ENCODE results near the gene C1QA.

Gene C1QA

GRCh38 chr1:22660716-22661241 is 24.4 kb downstream of the C1QA start:
- Histone ChIP-seq H3K4me1 (ENCODE audit: insufficient read depth, low read length, poor library complexity, severe bottlenecking) (no peaks in the 10 kb centered on the region), H3F3A (ENCODE audit: low read depth) (no peaks in the 10 kb centered on the region), H3K9me2 (replicated peaks; ENCODE audit: low read depth, low read length) (no peaks in the 10 kb centered on the region), H3K27me3 (ENCODE audit: insufficient read depth, low read length, poor library complexity, severe bottlenecking) (no peaks in the 10 kb centered on the region), H3K9ac (ENCODE audit: low read depth, low read length, poor library complexity, severe bottlenecking) (no peak overlapping the region), H3K4me2 (ENCODE audit: low read depth, low read length, poor library complexity, severe bottlenecking) (no peak overlapping the region), H4K20me1 (ENCODE audit: insufficient read depth, low read length, poor library complexity, severe bottlenecking) (no peaks in the 10 kb centered on the region), H2AFZ (ENCODE audit: low read length) (no peak overlapping the region), H3K4me3 (ENCODE audit: low read length, poor library complexity, severe bottlenecking) (no peak overlapping the region), H3K36me3 (ENCODE audit: insufficient read depth, low read length) (no peaks in the 10 kb centered on the region), H3K79me2 (ENCODE audit: insufficient read depth, low read length) (no peaks in the 10 kb centered on the region), H3K9me3 (ENCODE audit: insufficient read depth, low read depth, low read length) (no peaks in the 10 kb centered on the region)
- TF ChIP-seq EZH2phosphoT487 (IDR thresholded peaks at IDR 0.05; ENCODE audit: borderline replicate concordance) (no peak), CTCF (conservative IDR thresholded peaks at IDR 0.05; ENCODE audit: low read length) (no peak)

GRCh38 chr1:22661880-22662279 is 25.5 kb downstream of the C1QA start:
- Histone ChIP-seq H3K36me3 (ENCODE audit: insufficient read depth, low read length) (no peaks in the 10 kb centered on the region), H3K9ac (ENCODE audit: low read depth, low read length, poor library complexity, severe bottlenecking) (no peak overlapping the region), H3K4me2 (ENCODE audit: low read depth, low read length, poor library complexity, severe bottlenecking) (no peak overlapping the region), H3K4me3 (ENCODE audit: low read length, poor library complexity, severe bottlenecking) (no peak overlapping the region), H3K27me3 (ENCODE audit: insufficient read depth, low read length, poor library complexity, severe bottlenecking) (no peaks in the 10 kb centered on the region), H3K9me2 (replicated peaks; ENCODE audit: low read depth, low read length) (no peaks in the 10 kb centered on the region), H4K20me1 (ENCODE audit: insufficient read depth, low read length, poor library complexity, severe bottlenecking) (no peaks in the 10 kb centered on the region), H2AFZ (ENCODE audit: low read length) (no peak overlapping the region), H3K9me3 (ENCODE audit: insufficient read depth, low read depth, low read length) (no peaks in the 10 kb centered on the region), H3F3A (ENCODE audit: low read depth) (no peaks in the 10 kb centered on the region), H3K79me2 (ENCODE audit: insufficient read depth, low read length) (no peaks in the 10 kb centered on the region), H3K4me1 (ENCODE audit: insufficient read depth, low read length, poor library complexity, severe bottlenecking) (no peaks in the 10 kb centered on the region)
- TF ChIP-seq EZH2phosphoT487 (IDR thresholded peaks at IDR 0.05; ENCODE audit: borderline replicate concordance) (no peak), CTCF (conservative IDR thresholded peaks at IDR 0.05; ENCODE audit: low read length) (no peak)

GRCh38 chr1:22662318-22662717 is 25.9 kb downstream of the C1QA start:
- Histone ChIP-seq H3K36me3 (ENCODE audit: insufficient read depth, low read length) (no peaks in the 10 kb centered on the region), H3K4me1 (ENCODE audit: insufficient read depth, low read length, poor library complexity, severe bottlenecking) (no peaks in the 10 kb centered on the region), H4K20me1 (ENCODE audit: insufficient read depth, low read length, poor library complexity, severe bottlenecking) (no peaks in the 10 kb centered on the region), H3K27me3 (ENCODE audit: insufficient read depth, low read length, poor library complexity, severe bottlenecking) (no peaks in the 10 kb centered on the region), H2AFZ (ENCODE audit: low read length) (no peak overlapping the region), H3K9me2 (replicated peaks; ENCODE audit: low read depth, low read length) (no peaks in the 10 kb centered on the region), H3K79me2 (ENCODE audit: insufficient read depth, low read length) (no peaks in the 10 kb centered on the region), H3K9ac (ENCODE audit: low read depth, low read length, poor library complexity, severe bottlenecking) (no peak overlapping the region), H3K4me2 (ENCODE audit: low read depth, low read length, poor library complexity, severe bottlenecking) (no peak overlapping the region), H3K4me3 (ENCODE audit: low read length, poor library complexity, severe bottlenecking) (no peak overlapping the region), H3K9me3 (ENCODE audit: insufficient read depth, low read depth, low read length) (no peaks in the 10 kb centered on the region), H3F3A (ENCODE audit: low read depth) (no peaks in the 10 kb centered on the region)
- TF ChIP-seq EZH2phosphoT487 (IDR thresholded peaks at IDR 0.05; ENCODE audit: borderline replicate concordance) (no peak), CTCF (conservative IDR thresholded peaks at IDR 0.05; ENCODE audit: low read length) (no peak)
